Glutamatergic neuron (in vitro differentiated cells): Measurements from ENCODE around the gene FRMD1. TPM values are rescaled to one million over a fixed set of nuclear protein-coding genes. Genes with fewer than 3 reads are reported as not detected.

Experiments
- DNase-seq: peaks from one replicate; pipeline ENCODE4 v3.0.0; 2022
- H3K27ac Mint-ChIP-seq: one replicate; pipeline ENCODE4 v1.8.0; 2020; ENCODE audit warnings: mild to moderate bottlenecking, mixed read lengths, inconsistent platforms; ENCODE audit not compliant: unreplicated experiment
- H3K27me3 Mint-ChIP-seq: one replicate; pipeline ENCODE4 v1.8.0; 2020; ENCODE audit warnings: mild to moderate bottlenecking, moderate library complexity, mixed read lengths, inconsistent platforms; ENCODE audit not compliant: unreplicated experiment
- H3K36me3 Mint-ChIP-seq: one replicate; pipeline ENCODE4 v1.8.0; 2020; ENCODE audit warnings: mild to moderate bottlenecking, mixed read lengths, inconsistent platforms; ENCODE audit not compliant: unreplicated experiment
- H3K4me1 Mint-ChIP-seq: one replicate; pipeline ENCODE4 v1.8.0; 2020; ENCODE audit warnings: mild to moderate bottlenecking, low read depth, mixed read lengths, inconsistent platforms; ENCODE audit not compliant: unreplicated experiment
- H3K4me3 Mint-ChIP-seq: one replicate; pipeline ENCODE4 v1.8.0; 2020; ENCODE audit warnings: mild to moderate bottlenecking, mixed read lengths, inconsistent platforms; ENCODE audit not compliant: unreplicated experiment
- H3K9me3 Mint-ChIP-seq: one replicate; pipeline ENCODE4 v1.8.0; 2020; ENCODE audit warnings: mild to moderate bottlenecking, moderate library complexity, mixed read lengths, inconsistent platforms; ENCODE audit not compliant: unreplicated experiment
- total RNA-seq: library from RNA; stranded (reverse); fragmentation: NEBNext Ultra II Directional; extraction: Animal tissue kit (Norgen Biotek cat#: 25700); gene quantifications from one replicate; pipeline ENCODE4 v1.2.1, GENCODE V29; 2021; ENCODE audit not compliant: unreplicated experiment
- TF ChIP-seq, protein P1 (sequence below): fragments of 200-600 bp; sonication (generic); IDR thresholded peaks from one replicate; pipeline ENCODE4 v1.5.0; 2021; ENCODE audit not compliant: partially characterized antibody, unreplicated experiment

The FRMD1 gene
- total RNA-seq, 1 donor from 2014 or later: not detected

GRCh38 chr6:168032005-168032760, 46.8 kb downstream of the FRMD1 start:
- DNase-seq: no peak
- TF ChIP-seq, protein P1, sequence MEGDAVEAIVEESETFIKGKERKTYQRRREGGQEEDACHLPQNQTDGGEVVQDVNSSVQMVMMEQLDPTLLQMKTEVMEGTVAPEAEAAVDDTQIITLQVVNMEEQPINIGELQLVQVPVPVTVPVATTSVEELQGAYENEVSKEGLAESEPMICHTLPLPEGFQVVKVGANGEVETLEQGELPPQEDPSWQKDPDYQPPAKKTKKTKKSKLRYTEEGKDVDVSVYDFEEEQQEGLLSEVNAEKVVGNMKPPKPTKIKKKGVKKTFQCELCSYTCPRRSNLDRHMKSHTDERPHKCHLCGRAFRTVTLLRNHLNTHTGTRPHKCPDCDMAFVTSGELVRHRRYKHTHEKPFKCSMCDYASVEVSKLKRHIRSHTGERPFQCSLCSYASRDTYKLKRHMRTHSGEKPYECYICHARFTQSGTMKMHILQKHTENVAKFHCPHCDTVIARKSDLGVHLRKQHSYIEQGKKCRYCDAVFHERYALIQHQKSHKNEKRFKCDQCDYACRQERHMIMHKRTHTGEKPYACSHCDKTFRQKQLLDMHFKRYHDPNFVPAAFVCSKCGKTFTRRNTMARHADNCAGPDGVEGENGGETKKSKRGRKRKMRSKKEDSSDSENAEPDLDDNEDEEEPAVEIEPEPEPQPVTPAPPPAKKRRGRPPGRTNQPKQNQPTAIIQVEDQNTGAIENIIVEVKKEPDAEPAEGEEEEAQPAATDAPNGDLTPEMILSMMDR: no peak

DNA sequence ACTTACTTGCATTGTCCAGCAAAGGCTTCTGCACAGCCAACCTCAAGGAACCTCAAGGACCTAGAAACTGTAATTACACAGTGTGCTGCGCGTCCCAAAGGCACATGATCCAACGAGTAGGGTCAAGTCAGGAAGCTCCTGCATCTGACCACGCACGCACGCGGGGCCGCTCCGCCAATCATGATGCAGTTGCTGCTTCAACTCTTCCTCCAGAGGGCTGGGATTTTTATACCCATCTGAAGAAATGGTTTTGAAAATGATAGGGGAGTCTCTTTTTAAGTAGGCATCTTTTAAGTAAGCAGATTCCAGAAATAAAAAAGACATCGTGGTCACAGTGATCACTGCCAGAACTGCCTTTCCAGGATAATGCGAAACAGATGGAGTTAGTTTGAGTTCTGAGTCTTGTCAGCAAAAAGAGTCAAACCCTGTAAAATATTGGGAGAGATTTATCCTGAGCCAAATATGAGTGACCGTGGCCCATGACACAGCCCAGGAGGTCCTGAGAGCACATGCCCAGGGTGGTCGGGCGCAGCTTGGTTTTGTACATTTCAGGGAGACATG, 47.5 kb downstream of the FRMD1 start:
- TF ChIP-seq, protein P1: no peak
- no peak for DNase-seq
- H3K4me3 Mint-ChIP-seq: no peak overlapping the region
- H3K9me3 Mint-ChIP-seq: peaks cover 4% of the 10 kb centered on the region
- no peak overlapping the region for H3K27ac Mint-ChIP-seq
- peaks cover 19% of the 10 kb centered on the region for H3K4me1 Mint-ChIP-seq
- peaks cover 6% of the 10 kb centered on the region for H3K27me3 Mint-ChIP-seq
- H3K36me3 Mint-ChIP-seq: peaks cover 5% of the 10 kb centered on the region

More at GRCh38 chr6:168032005-168032760, 46.8 kb downstream of the FRMD1 start:
- Mint-ChIP-seq H3K4me3 (no peak overlapping the region), H3K4me1 (peaks cover 19% of the 10 kb centered on the region), H3K27me3 (peaks cover 6% of the 10 kb centered on the region), H3K9me3 (peaks cover 6% of the 10 kb centered on the region), H3K27ac (no peak overlapping the region), H3K36me3 (peaks cover 8% of the 10 kb centered on the region)

GRCh38 chr6:168030908-168031307, 48.1 kb downstream of the FRMD1 start:
- DNase-seq: no peak
- Mint-ChIP-seq H3K36me3 (peaks cover 1% of the 10 kb centered on the region), H3K27ac (no peak overlapping the region), H3K4me1 (peaks cover 19% of the 10 kb centered on the region), H3K27me3 (peaks cover 6% of the 10 kb centered on the region), H3K9me3 (peaks cover 3% of the 10 kb centered on the region), H3K4me3 (no peak overlapping the region)
- TF ChIP-seq, protein P1: no peak

- Mint-ChIP-seq H3K27ac (no peak overlapping the region), H3K4me1 (peaks cover 19% of the 10 kb centered on the region), H3K4me3 (no peak overlapping the region), H3K27me3 (peaks cover 6% of the 10 kb centered on the region), H3K9me3 (peaks cover 2% of the 10 kb centered on the region), H3K36me3 (no peaks in the 10 kb centered on the region)
- DNase-seq: no peak
- TF ChIP-seq, protein P1: no peak
Measured at GRCh38 chr6:168030218-168030746, 48.7 kb downstream of the FRMD1 start.
